Measurements from ENCODE around the gene KRT17.
"Not testable (repeated sequence)": the region's sequence is repeated elsewhere in the genome, so short reads cannot be mapped to it uniquely, and the experiment has no call there.

KRT17 gene

DNA sequence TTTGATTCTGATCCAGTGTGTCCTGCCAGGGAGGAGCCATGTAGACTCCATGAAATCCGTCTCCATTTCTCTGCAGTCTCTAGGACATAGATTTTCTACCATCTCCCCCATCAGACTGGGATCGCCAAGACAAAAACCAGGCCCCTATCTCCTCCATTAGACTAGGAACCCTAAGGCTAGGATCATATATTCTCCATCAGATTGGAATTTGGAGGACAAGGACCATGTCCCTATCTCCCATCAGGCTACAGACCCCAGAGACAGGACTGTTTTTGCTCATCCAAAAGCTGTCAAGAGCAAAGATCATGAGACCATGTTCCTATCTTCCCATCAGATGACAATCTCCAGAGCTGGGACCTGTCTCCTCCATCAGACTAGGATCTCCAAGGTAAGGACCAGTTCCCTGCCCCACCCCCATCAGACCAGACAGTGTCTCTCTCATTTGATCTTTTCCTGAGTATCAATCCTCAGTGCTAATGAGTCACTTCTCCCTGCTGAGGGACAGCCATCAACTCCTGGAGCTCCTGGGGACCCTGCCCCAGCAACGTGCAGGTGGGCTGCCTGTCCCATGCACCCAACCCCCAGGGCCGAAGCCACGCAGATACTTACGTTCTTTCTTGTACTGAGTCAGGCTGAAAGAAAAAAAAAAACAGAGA is 4.3 kb downstream of the KRT17 start:
- not testable (repeated sequence) for DNase-seq (ENCODE audit: low spot score)

DNA sequence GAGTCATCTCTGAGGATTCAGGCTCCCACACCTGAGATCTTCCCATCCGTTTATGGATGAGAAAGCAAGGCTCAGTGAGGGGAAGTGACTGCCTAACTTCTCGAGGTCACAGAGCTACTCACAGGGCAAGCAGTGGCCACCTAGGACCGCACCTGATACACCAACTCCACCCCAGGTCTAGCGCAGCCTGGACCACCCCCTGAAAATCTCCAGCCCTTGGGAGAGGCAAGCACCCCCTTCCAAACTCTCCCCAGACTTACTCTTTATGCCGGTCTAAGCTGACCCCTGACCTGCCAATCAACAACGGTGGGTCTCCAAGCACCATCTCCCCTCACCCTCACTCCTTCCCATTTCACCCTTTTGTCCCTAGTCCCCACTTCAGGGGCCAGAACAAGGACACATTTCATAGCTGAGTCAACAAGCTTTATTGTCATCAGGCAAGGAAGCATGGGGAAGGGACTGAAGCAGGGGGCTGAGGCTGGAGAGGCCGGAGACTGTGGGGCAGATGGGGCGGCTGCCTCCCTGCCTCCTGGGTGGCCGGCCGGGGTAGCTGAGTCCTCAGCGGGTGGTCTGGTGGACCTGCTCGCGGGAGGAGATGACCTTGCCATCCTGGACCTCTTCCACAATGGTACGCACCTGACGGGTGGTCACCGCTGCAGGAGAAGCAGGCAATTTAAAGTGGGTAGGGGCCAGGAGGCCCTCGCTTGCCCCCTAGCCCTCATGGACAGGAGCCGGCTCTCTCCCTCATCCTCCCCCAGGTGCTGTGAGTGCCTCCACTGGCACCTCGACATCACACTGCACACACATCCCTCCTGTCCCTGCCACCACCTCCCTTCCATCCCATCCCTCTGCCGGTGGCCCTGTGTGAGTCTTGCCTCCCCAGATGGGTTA is 5.1 kb downstream of the KRT17 start:
- no peak for DNase-seq (ENCODE audit: low spot score)

GRCh38 chr17:41618341-41619035 is 5.9 kb downstream of the KRT17 start:
- no peak for DNase-seq (ENCODE audit: low spot score)

- DNase-seq (ENCODE audit: low spot score) = no peak
Measured at GRCh38 chr17:41617698-41618097, 6.7 kb downstream of the KRT17 start.

DNA sequence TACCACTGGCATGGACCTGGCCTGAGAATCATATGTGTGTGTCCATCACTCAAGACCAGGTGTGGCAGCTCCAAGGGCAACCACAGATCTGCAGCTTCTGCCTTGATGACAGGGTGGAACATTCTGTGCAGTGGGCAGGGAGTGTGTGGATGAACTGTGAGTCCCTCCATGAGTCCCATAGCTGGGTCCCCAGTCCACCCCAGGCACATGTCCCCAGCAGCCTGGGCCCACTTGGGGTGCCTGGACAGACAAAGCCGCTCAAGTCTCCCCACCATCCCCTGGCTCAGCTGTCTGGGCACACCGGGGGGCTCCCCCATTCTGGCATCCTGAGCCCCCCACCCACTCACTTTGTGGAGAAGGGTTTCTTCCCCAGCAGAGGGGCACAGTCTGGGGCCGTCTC is 7.2 kb downstream of the KRT17 start:
- no peak for DNase-seq (ENCODE audit: low spot score)

DNA sequence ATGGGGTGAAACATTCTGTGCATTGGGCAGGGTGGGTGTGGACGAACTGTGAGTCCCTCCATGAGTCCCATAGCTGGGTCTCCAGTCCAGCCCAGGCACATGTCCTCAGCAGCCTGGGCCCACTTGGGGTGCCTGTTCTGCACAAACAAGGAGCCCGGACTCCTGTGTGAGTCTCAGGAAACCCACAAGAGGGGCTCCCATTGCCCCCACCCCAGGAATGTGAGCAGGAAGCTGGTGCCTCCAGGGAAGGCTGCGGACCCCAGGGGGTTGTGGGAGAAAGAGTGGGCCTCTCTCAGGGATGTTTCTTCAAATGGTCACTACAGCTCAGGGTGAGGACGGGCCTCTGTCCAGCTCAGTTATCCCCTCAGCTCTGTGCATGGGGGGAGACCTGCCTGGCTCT is 7.9 kb downstream of the KRT17 start:
- DNase-seq (ENCODE audit: low spot score) = not testable (repeated sequence)

- no peak for DNase-seq (ENCODE audit: low spot score)
Measured at GRCh38 chr17:41615454-41615853, 8.9 kb downstream of the KRT17 start.

DNA sequence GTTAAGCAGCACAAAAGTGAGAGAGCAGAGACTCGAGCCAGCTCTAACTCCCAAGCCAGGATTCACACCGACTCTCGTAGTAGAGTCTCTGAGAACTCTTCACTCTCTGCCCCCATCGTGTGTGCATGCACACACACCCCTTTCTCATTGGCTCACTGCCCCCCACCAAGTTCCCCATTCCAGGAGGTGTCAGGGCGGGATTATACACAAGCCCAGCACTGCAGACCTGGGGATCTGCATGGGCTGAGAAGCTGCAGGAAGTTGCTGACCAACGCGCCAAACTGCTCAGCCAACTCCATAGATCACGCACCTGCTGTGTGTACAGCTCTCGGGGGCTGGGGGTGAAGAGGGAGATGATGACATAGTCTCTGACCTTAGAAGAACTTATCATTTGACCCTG is 9.6 kb downstream of the KRT17 start:
- not testable (repeated sequence) for DNase-seq (ENCODE audit: low spot score)

- no peak for DNase-seq (ENCODE audit: low spot score)
Measured at GRCh38 chr17:41614098-41614497, 10.3 kb downstream of the KRT17 start.

- no peak for DNase-seq (ENCODE audit: low spot score)
Measured at GRCh38 chr17:41613277-41614082, 10.9 kb downstream of the KRT17 start.

DNA sequence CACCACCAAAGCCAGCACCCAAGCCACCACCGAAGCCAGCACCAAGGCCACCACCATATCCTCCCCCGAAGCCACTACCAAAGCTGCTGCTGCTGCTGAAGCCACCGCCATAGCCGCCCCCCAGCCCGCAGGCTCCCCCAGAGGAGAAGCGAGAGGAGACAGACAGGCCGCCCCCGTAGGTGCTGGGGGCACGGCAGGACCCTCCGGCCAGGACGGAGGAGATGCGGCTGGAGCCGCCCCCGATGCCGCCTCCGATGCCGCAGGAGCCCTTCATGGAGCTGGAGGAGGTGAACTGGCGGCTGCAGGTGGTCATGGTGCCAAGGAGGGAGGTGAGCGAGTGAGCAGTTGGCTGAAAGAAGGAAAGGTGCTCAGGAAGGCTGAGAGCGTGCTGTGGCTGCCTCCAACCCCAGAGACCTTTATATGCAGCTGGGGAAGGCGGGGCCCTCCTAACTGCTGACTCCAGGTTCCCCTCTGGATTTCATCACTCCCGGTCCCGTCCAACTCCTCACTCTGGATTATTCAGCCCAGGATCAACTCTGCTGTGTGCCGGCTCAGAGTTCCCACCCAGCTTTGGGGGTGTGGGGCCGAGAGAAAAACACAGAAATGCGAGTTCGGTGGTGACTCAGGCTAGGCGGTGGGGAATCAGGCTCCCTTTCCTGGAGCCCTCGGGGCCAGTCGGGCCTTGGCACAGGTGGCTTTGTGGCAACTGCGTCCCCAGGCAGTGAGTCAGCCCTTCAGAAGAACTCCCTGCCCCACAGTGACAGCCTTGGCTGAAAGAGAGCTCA is 11.8 kb downstream of the KRT17 start, which contains the start of gene KRT16:
KRT16 (minus strand) TSS at position 392 of the 785 bp plus-strand sequence; CDS start at position 313, 79 bp downstream.
- DNase-seq (ENCODE audit: low spot score) = not testable (repeated sequence)

DNA sequence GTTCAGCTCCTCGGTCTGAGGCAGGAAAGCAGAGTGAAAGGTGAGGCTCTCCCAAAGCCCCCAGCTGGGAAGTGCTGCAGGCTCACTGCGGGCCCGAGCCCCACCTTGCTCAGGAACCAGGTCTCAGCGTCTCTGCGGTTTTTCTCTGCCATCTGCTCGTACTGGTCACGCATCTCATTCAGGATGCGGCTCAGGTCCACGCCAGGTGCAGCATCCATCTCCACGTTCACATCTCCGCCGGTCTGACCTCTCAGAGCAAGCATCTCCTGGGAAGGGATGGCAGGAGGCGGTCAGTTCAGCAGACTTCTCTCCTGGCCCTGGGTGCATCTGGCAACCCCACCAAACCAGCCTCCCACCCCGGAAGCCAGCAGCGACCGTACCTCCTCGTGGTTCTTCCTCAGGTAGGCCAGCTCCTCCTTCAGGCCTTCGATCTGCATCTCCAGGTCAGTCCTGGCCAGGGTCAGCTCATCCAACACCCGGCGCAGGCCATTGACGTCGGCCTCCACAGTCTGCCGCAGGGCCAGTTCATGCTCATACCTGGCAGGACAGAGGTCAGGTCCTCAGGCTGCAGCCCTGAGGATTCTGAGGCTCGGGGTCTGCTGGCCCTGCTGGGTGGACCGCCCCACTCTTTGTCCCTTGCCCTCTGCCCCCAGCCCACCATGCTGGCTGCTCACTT is 13.3 kb downstream of the KRT17 start:
- DNase-seq (ENCODE audit: low spot score) = no peak

GRCh38 chr17:41610061-41610517 is 14.3 kb downstream of the KRT17 start:
- not testable (repeated sequence) for DNase-seq (ENCODE audit: low spot score)

DNA sequence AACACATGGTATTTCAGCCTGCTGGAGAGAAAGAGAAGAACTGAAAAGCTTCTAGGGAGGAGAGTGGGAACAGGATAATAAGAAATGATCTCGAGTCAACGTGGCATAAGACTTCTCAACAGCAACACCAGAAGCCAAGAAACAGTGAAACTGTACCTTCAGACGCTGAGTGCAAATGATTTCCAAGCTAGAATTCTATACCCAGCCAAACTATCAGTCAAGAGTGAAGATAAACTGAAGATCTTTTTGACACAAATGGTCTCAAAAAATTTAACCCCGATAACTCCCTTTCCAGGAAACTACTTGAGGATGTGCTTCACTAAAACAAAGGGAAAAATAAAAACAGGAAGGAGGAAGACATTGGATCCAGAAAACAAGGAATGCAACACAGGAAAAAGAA is 17.4 kb downstream of the KRT17 start:
- DNase-seq (ENCODE audit: low spot score) = not testable (repeated sequence)

DNA sequence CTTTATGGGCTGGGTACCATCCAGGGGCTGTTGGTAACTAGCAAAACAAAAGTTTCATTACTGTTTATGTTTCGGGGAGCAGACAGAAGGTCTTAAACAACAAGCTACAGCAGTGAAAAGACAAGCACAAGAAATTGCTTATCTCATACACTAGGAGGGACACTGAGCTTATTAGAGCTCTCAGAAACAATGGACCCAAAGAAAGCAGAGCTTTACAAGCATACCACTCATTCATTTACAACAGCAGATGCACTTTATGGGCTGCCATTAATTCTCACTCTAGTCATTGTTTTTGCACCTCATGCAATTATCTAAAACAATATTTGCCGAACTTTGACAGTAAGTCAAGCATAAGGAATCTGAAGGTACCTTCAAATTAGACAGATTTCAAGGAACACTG is 21.9 kb downstream of the KRT17 start:
- no peak for DNase-seq (ENCODE audit: low spot score)

DNA sequence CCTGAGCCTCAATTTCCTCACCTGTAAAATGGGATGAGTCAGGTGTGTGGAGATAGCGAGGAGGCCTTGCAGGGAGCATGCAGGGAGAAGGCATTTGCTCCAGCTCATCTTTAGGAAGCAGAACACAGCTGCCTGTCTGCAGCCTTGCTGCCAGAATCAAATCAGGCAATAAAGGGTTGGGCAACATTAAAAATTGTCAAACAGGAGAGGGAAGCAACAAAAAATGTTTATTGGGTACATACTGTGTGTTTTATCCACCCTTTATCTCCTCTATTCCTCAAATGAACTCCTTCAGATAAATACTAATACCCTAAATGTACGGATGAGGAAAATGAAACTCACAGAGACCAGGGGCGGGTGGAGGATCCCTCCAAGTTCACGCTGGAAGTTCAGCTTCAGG is 24.1 kb downstream of the KRT17 start:
- no peak for DNase-seq (ENCODE audit: low spot score)

GRCh38 chr17:41599680-41600079 is 24.7 kb downstream of the KRT17 start:
- DNase-seq (ENCODE audit: low spot score) = no peak

- DNase-seq (ENCODE audit: low spot score) = no peak
Measured at GRCh38 chr17:41595585-41595984, 28.8 kb downstream of the KRT17 start.

DNA sequence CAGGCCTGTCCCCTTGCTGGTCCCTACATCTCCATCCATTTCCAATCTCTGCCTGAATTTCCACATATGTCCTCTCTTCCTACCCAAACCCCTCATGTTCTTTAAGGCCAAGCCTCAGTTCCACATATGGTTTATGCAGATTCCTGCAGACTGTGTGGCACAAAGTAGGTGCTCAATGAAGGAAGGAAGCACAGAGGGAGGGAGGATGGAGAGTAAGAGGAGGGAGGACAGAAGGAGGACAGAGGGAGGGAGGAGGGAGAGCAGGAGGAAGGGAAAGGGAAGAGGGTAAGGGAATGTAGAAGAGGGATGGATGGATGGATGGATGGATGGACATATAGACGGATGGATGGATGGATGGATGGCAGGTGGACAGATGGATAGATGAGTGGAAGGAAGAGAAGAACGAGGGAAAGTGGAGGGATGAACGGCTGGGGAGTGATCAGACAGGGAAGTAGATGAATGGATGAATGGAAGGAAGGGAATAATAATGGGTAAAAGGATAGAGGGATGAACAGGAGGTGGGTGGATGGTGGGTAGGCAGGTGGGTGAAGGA is 29.9 kb downstream of the KRT17 start:
- DNase-seq (ENCODE audit: low spot score) = no peak

All from hepatic stellate cell (primary cell).